ENCODE measurements around the gene DAZL. TPM values are rescaled to one million over a fixed set of nuclear protein-coding genes. Genes with fewer than 3 reads are reported as not detected.

DAZL gene
- total and polyA plus RNA-seq, 4 experiments from 2014 or later, result not detected

- no peaks in the 10 kb centered on the region for H3K27me3 ChIP-seq (ENCODE audit: insufficient read depth, low read length)
- H3K9me3 ChIP-seq (ENCODE audit: control insufficient read depth in 1 of 2, low read length in 2 of 2), result no peaks in the 10 kb centered on the region
- Mint-ChIP-seq H3K27ac (no peak overlapping the region), H3K4me3 (no peak overlapping the region), H3K36me3 (no peaks in the 10 kb centered on the region), H3K4me1 (peaks cover 3 to 13% (median 8%) of the 10 kb centered on the region in 4 donors), H3K27me3 (peaks cover 1 to 2% of the 10 kb centered on the region in 2 donors), H3K9me3 (no peaks in the 10 kb centered on the region)
- ChIA-PET CTCF (ENCODE audit: partially characterized antibody) (interaction anchor here (1.0 to 1.1 kb wide), 2 partner anchors 11 to 328 kb away, joined by 3 read pairs; no protein-coding TSS in a partner anchor), POLR2A (ENCODE audit: partially characterized antibody) (interaction anchor here (1.1 kb wide), 1 partner anchor 10 kb away, joined by 3 read pairs; no protein-coding TSS in a partner anchor)
- H3K36me3 ChIP-seq (ENCODE audit: insufficient read depth, low read length), result no peaks in the 10 kb centered on the region
- intact Hi-C loops (cut with micrococcal nuclease), result no loop called here
- peaks cover 10% of the 10 kb centered on the region for H3K4me1 ChIP-seq (ENCODE audit: insufficient read depth, low read length)
- H3K27ac ChIP-seq (ENCODE audit: low read depth, low read length), result no peak overlapping the region
- no peak overlapping the region for H3K4me3 ChIP-seq (ENCODE audit: low read length in 2 of 2)
- DNase-seq, result no peak
Observed at GRCh38 chr3:16596352-16597032, 8.7 kb downstream of the DAZL start.

- peaks cover 1 to 5% of the 10 kb centered on the region in 2 donors for H3K27me3 Mint-ChIP-seq
- H3K36me3 Mint-ChIP-seq, result no peaks in the 10 kb centered on the region
- POLR2A ChIA-PET (ENCODE audit: partially characterized antibody), result no interaction called here
Observed at GRCh38 chr3:16595778-16596177, 9.4 kb downstream of the DAZL start.

GRCh38 chr3:16589867-16590624 lies 15.2 kb downstream of the DAZL start:
- Histone ChIP-seq H3K4me1 (ENCODE audit: insufficient read depth, low read length) (no peaks in the 10 kb centered on the region), H3K4me3 (ENCODE audit: low read length in 2 of 2) (no peak overlapping the region), H3K27me3 (ENCODE audit: insufficient read depth, low read length) (no peaks in the 10 kb centered on the region), H3K36me3 (ENCODE audit: insufficient read depth, low read length) (no peaks in the 10 kb centered on the region), H3K27ac (ENCODE audit: low read depth, low read length) (no peak overlapping the region), H3K9me3 (ENCODE audit: control insufficient read depth in 1 of 2, low read length in 2 of 2) (no peaks in the 10 kb centered on the region)
- DNase-seq, result no peak
- H3K27me3 Mint-ChIP-seq, result peaks cover 1 to 5% of the 10 kb centered on the region in 2 donors
- H3K4me1 Mint-ChIP-seq, result peaks cover 0 to 10% (median 2%) of the 10 kb centered on the region in 4 donors
- H3K4me3 Mint-ChIP-seq, result no peak overlapping the region
- peak overlapping the region in 1 of 7 donors; percentile 28 for H3K27ac Mint-ChIP-seq
- ChIA-PET CTCF (ENCODE audit: partially characterized antibody) (no interaction called here), POLR2A (ENCODE audit: partially characterized antibody) (no interaction called here)
- no peaks in the 10 kb centered on the region for H3K36me3 Mint-ChIP-seq
- intact Hi-C loops (cut with micrococcal nuclease), result no loop called here
- H3K9me3 Mint-ChIP-seq, result no peaks in the 10 kb centered on the region

More at GRCh38 chr3:16595778-16596177, 9.4 kb downstream of the DAZL start:
- peaks cover 3 to 11% (median 7%) of the 10 kb centered on the region in 4 donors for H3K4me1 Mint-ChIP-seq
- peaks cover 10% of the 10 kb centered on the region for H3K4me1 ChIP-seq (ENCODE audit: insufficient read depth, low read length)
- no peaks in the 10 kb centered on the region for H3K9me3 ChIP-seq (ENCODE audit: control insufficient read depth in 1 of 2, low read length in 2 of 2)
- no peak overlapping the region for H3K27ac ChIP-seq (ENCODE audit: low read depth, low read length)
- no peak overlapping the region for H3K4me3 ChIP-seq (ENCODE audit: low read length in 2 of 2)
- CTCF ChIA-PET (ENCODE audit: partially characterized antibody), result interaction anchor here (1.1 kb wide), 1 partner anchor 327 kb away, joined by 3 read pairs; no protein-coding TSS in a partner anchor
- H3K9me3 Mint-ChIP-seq, result no peaks in the 10 kb centered on the region
- H3K4me3 Mint-ChIP-seq, result no peak overlapping the region
- H3K27ac Mint-ChIP-seq, result no peak overlapping the region
- H3K27me3 ChIP-seq (ENCODE audit: insufficient read depth, low read length), result no peaks in the 10 kb centered on the region
- DNase-seq, result no peak
- no peaks in the 10 kb centered on the region for H3K36me3 ChIP-seq (ENCODE audit: insufficient read depth, low read length)
- intact Hi-C loops (cut with micrococcal nuclease), result no loop called here

DNA sequence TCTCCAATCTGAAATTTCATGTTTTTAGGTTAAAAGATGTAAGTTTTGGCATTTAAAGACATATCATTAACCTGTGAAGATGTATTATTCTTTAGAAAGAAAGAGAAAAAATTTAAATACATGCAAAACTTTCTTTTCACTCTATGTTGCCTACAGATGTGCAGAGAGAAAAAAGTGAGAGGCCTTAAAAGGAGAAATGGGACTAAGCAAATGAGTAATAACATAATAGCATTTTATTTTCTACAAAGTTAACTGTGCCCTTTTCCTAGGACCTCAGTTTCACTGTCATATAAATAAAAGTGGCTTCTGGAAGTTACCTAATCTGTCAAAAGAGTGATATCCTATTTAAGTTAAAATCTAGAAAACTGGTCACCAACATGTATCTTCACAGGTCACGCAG lies 16.1 kb downstream of the DAZL start:
- peaks cover 0 to 10% (median 2%) of the 10 kb centered on the region in 4 donors for H3K4me1 Mint-ChIP-seq
- no peak overlapping the region for H3K27ac ChIP-seq (ENCODE audit: low read depth, low read length)
- intact Hi-C loops (cut with micrococcal nuclease), result no loop called here
- no peaks in the 10 kb centered on the region for H3K36me3 ChIP-seq (ENCODE audit: insufficient read depth, low read length)
- no peaks in the 10 kb centered on the region for H3K4me1 ChIP-seq (ENCODE audit: insufficient read depth, low read length)
- H3K27me3 Mint-ChIP-seq, result peaks cover 0 to 5% of the 10 kb centered on the region in 2 donors
- no peak for DNase-seq
- no peaks in the 10 kb centered on the region for H3K9me3 Mint-ChIP-seq
- no peak overlapping the region for H3K27ac Mint-ChIP-seq
- H3K27me3 ChIP-seq (ENCODE audit: insufficient read depth, low read length), result no peaks in the 10 kb centered on the region
- H3K4me3 Mint-ChIP-seq, result no peak overlapping the region
- no peaks in the 10 kb centered on the region for H3K36me3 Mint-ChIP-seq
- CTCF ChIA-PET (ENCODE audit: partially characterized antibody), result no interaction called here
- no peak overlapping the region for H3K4me3 ChIP-seq (ENCODE audit: low read length in 2 of 2)
- H3K9me3 ChIP-seq (ENCODE audit: control insufficient read depth in 1 of 2, low read length in 2 of 2), result no peaks in the 10 kb centered on the region
- POLR2A ChIA-PET (ENCODE audit: partially characterized antibody), result no interaction called here

GRCh38 chr3:16587681-16588060 lies 17.6 kb downstream of the DAZL start:
- intact Hi-C loops (cut with micrococcal nuclease), result no loop called here
- no peak for DNase-seq
- H3K4me3 Mint-ChIP-seq, result no peak overlapping the region
- H3K4me3 ChIP-seq (ENCODE audit: low read length in 2 of 2), result no peak overlapping the region
- no peaks in the 10 kb centered on the region for H3K27me3 ChIP-seq (ENCODE audit: insufficient read depth, low read length)
- no peak overlapping the region for H3K27ac Mint-ChIP-seq
- ChIA-PET POLR2A (ENCODE audit: partially characterized antibody) (no interaction called here), CTCF (ENCODE audit: partially characterized antibody) (no interaction called here)
- no peaks in the 10 kb centered on the region for H3K36me3 ChIP-seq (ENCODE audit: insufficient read depth, low read length)
- H3K4me1 Mint-ChIP-seq, result peaks cover 0 to 10% (median 2%) of the 10 kb centered on the region in 4 donors
- H3K9me3 ChIP-seq (ENCODE audit: control insufficient read depth in 1 of 2, low read length in 2 of 2), result no peaks in the 10 kb centered on the region
- no peaks in the 10 kb centered on the region for H3K36me3 Mint-ChIP-seq
- H3K9me3 Mint-ChIP-seq, result no peaks in the 10 kb centered on the region
- no peak overlapping the region for H3K27ac ChIP-seq (ENCODE audit: low read depth, low read length)
- H3K27me3 Mint-ChIP-seq, result peaks cover 0 to 5% of the 10 kb centered on the region in 2 donors
- H3K4me1 ChIP-seq (ENCODE audit: insufficient read depth, low read length), result no peaks in the 10 kb centered on the region

DNA sequence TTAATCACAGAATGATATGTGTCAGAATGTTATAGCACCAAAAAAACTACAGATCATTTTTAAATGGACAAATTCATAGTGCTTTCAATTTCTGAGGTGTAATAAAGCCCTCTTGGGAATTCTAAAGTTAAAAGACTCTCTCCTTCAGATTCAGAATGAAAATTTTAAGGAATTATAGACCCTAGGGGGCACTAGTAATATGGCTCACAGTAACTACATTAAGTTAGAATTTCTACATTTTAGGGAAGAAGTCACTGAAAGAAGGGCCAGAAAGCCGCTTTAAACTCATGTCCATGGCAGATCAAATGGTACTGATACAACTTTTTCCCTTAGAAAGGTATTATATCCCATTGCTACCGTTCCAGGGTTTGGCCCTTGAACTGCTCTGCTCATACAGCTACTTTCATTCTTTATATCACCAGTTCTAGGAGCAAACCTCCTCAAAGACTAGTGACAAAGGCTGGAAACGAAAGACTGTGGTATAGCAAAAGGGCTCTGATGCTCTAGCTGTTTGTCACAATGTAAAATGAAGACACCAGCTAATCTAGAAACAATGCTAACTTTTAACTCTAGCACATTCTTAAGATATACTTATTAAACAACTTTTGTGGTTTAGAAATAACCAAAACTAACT lies 18.1 kb downstream of the DAZL start:
- peaks cover 0 to 5% of the 10 kb centered on the region in 2 donors for H3K27me3 Mint-ChIP-seq
- intact Hi-C loops (cut with micrococcal nuclease), result no loop called here
- H3K4me1 Mint-ChIP-seq, result peaks cover 0 to 10% (median 2%) of the 10 kb centered on the region in 4 donors
- H3K36me3 Mint-ChIP-seq, result no peaks in the 10 kb centered on the region
- ChIA-PET CTCF (ENCODE audit: partially characterized antibody) (no interaction called here), POLR2A (ENCODE audit: partially characterized antibody) (no interaction called here)
- DNase-seq, result no peak
- no peak overlapping the region for H3K4me3 ChIP-seq (ENCODE audit: low read length in 2 of 2)
- H3K36me3 ChIP-seq (ENCODE audit: insufficient read depth, low read length), result no peaks in the 10 kb centered on the region
- H3K9me3 ChIP-seq (ENCODE audit: control insufficient read depth in 1 of 2, low read length in 2 of 2), result no peaks in the 10 kb centered on the region
- no peak overlapping the region for H3K27ac ChIP-seq (ENCODE audit: low read depth, low read length)
- no peaks in the 10 kb centered on the region for H3K9me3 Mint-ChIP-seq
- no peaks in the 10 kb centered on the region for H3K4me1 ChIP-seq (ENCODE audit: insufficient read depth, low read length)
- H3K27me3 ChIP-seq (ENCODE audit: insufficient read depth, low read length), result no peaks in the 10 kb centered on the region
- H3K4me3 Mint-ChIP-seq, result no peak overlapping the region
- no peak overlapping the region for H3K27ac Mint-ChIP-seq

GRCh38 chr3:16584880-16585279 lies 20.3 kb downstream of the DAZL start:
- H3K4me1 ChIP-seq (ENCODE audit: insufficient read depth, low read length), result no peaks in the 10 kb centered on the region
- DNase-seq, result no peak
- H3K27ac ChIP-seq (ENCODE audit: low read depth, low read length), result no peak overlapping the region
- ChIA-PET POLR2A (ENCODE audit: partially characterized antibody) (no interaction called here), CTCF (ENCODE audit: partially characterized antibody) (no interaction called here)
- Mint-ChIP-seq H3K27ac (no peak overlapping the region), H3K4me1 (peaks cover 0 to 6% (median 2%) of the 10 kb centered on the region in 4 donors), H3K9me3 (peaks cover 0 to 5% (median 0%) of the 10 kb centered on the region in 8 donors), H3K36me3 (no peaks in the 10 kb centered on the region), H3K27me3 (no peaks in the 10 kb centered on the region), H3K4me3 (no peak overlapping the region)
- H3K4me3 ChIP-seq (ENCODE audit: low read length in 2 of 2), result no peak overlapping the region
- H3K36me3 ChIP-seq (ENCODE audit: insufficient read depth, low read length), result no peaks in the 10 kb centered on the region
- intact Hi-C loops (cut with micrococcal nuclease), result no loop called here
- no peaks in the 10 kb centered on the region for H3K27me3 ChIP-seq (ENCODE audit: insufficient read depth, low read length)
- no peaks in the 10 kb centered on the region for H3K9me3 ChIP-seq (ENCODE audit: control insufficient read depth in 1 of 2, low read length in 2 of 2)
